NCI-H146 treated with DMSO at 0.1 percent for 48 hours (cell line): ENCODE measurements around the gene C4orf17.

Source experiments
- DNase-seq: peaks from one replicate; lab custom pipeline; 2025; ENCODE audit not compliant: unreplicated experiment; lab: John Stamatoyannopoulos, UW

Gene C4orf17

GRCh38 chr4:99536848-99537247 is 26.0 kb downstream of the C4orf17 start:
- DNase-seq, result peak; percentile 14

- DNase-seq, result no peak
Observed at GRCh38 chr4:99537674-99538073, 26.9 kb downstream of the C4orf17 start.

GRCh38 chr4:99540277-99540939 is 29.6 kb downstream of the C4orf17 start:
- DNase-seq, result no peak

- no peak for DNase-seq
Observed at GRCh38 chr4:99552872-99553271, 42.1 kb downstream of the C4orf17 start.

GRCh38 chr4:99563310-99564186 is 52.7 kb downstream of the C4orf17 start, which contains the start of gene TRMT10A:
Gene TRMT10A, minus strand, starts transcription at chr4:99564039. Its CDS starts 4,701 bp downstream, at chr4:99559338.
- DNase-seq, result peak; percentile 68

- DNase-seq, result no peak
Observed at GRCh38 chr4:99564921-99565320, 54.1 kb downstream of the C4orf17 start.

- DNase-seq, result no peak
Observed at GRCh38 chr4:99571883-99572282, 61.1 kb downstream of the C4orf17 start.

- no peak for DNase-seq
Observed at GRCh38 chr4:99572527-99573240, 61.9 kb downstream of the C4orf17 start.

GRCh38 chr4:99573735-99574368 is 63.0 kb downstream of the C4orf17 start:
- no peak for DNase-seq

GRCh38 chr4:99574530-99575324 is 63.9 kb downstream of the C4orf17 start, which contains the start of gene MTTP:
Gene MTTP, plus strand, starts transcription at chr4:99574824. Its CDS starts 86 bp downstream, at chr4:99574910.
- no peak for DNase-seq

- DNase-seq, result no peak
Observed at GRCh38 chr4:99578714-99579113, 67.9 kb downstream of the C4orf17 start.

GRCh38 chr4:99585516-99585915 is 74.7 kb downstream of the C4orf17 start:
- no peak for DNase-seq

GRCh38 chr4:99586322-99586721 is 75.5 kb downstream of the C4orf17 start:
- DNase-seq, result peak; percentile 54

GRCh38 chr4:99586797-99587196 is 76.0 kb downstream of the C4orf17 start:
- DNase-seq, result no peak

- no peak for DNase-seq
Observed at GRCh38 chr4:99587309-99587708, 76.5 kb downstream of the C4orf17 start.

GRCh38 chr4:99587803-99588202 is 77.0 kb downstream of the C4orf17 start:
- DNase-seq, result no peak

GRCh38 chr4:99591757-99592156 is 80.9 kb downstream of the C4orf17 start:
- no peak for DNase-seq
